Measurements from ENCODE around the gene CCDC80. TPM values are rescaled to one million over a fixed set of nuclear protein-coding genes. Genes with fewer than 3 reads are reported as not detected.

CCDC80 gene
- total RNA-seq, 6 donors from 2014 or later, result 2.1 to 354 (median 20.7) TPM

GRCh38 chr3:112688085-112688769, 47.3 kb upstream of the CCDC80 start:
- TF ChIP-seq POLR2AphosphoS5 (IDR thresholded peaks at IDR 0.05) (no peak), EP300 (IDR thresholded peaks at IDR 0.05) (no peak), POLR2A (IDR thresholded peaks at IDR 0.05) (no peak), CTCF (IDR thresholded peaks at IDR 0.05) (no peak)
- Histone ChIP-seq H3K4me1 (no peaks in the 10 kb centered on the region), H3K27ac (no peak overlapping the region), H3K36me3 (no peaks in the 10 kb centered on the region), H3K9me3 (no peaks in the 10 kb centered on the region), H3K4me3 (no peak overlapping the region), H3K27me3 (no peaks in the 10 kb centered on the region)
- WGBS, 2 donors, result 53 to 57% methylated on average over 2 of the region's 2 CpGs
- no peak for ATAC-seq (ENCODE audit: low FRiP score in 2 of 2)
- DNase-seq, result no peak

GRCh38 chr3:112687616-112688015, 46.7 kb upstream of the CCDC80 start:
- H3K27me3 ChIP-seq, result no peaks in the 10 kb centered on the region
- no peaks in the 10 kb centered on the region for H3K9me3 ChIP-seq
- no peak overlapping the region for H3K4me3 ChIP-seq
- no peaks in the 10 kb centered on the region for H3K4me1 ChIP-seq
- no peaks in the 10 kb centered on the region for H3K36me3 ChIP-seq
- ATAC-seq (ENCODE audit: low FRiP score in 2 of 2), result no peak
- TF ChIP-seq CTCF (IDR thresholded peaks at IDR 0.05) (no peak), POLR2A (IDR thresholded peaks at IDR 0.05) (no peak), POLR2AphosphoS5 (IDR thresholded peaks at IDR 0.05) (no peak), EP300 (IDR thresholded peaks at IDR 0.05) (no peak)
- WGBS, 2 donors, result 94 to 97% methylated on average over 1 of the region's 1 CpG
- DNase-seq, result no peak
- no peak overlapping the region for H3K27ac ChIP-seq

- Histone ChIP-seq H3K36me3 (no peaks in the 10 kb centered on the region), H3K9me3 (no peaks in the 10 kb centered on the region), H3K27me3 (no peaks in the 10 kb centered on the region), H3K27ac (no peak overlapping the region), H3K4me3 (no peak overlapping the region), H3K4me1 (no peaks in the 10 kb centered on the region)
- no peak for DNase-seq
- TF ChIP-seq EP300 (IDR thresholded peaks at IDR 0.05) (no peak), POLR2A (IDR thresholded peaks at IDR 0.05) (no peak), POLR2AphosphoS5 (IDR thresholded peaks at IDR 0.05) (no peak), CTCF (IDR thresholded peaks at IDR 0.05) (no peak)
- 61 to 70% methylated on average over 3 of the region's 3 CpGs for WGBS, 2 donors
- ATAC-seq (ENCODE audit: low FRiP score in 2 of 2), result no peak
These were observed 46.3 kb upstream of the CCDC80 start for GRCh38 chr3:112687211-112687610.

GRCh38 chr3:112685956-112686799, 45.2 kb upstream of the CCDC80 start:
- no peaks in the 10 kb centered on the region for H3K27me3 ChIP-seq
- no peak overlapping the region for H3K27ac ChIP-seq
- no peaks in the 10 kb centered on the region for H3K36me3 ChIP-seq
- H3K9me3 ChIP-seq, result no peaks in the 10 kb centered on the region
- TF ChIP-seq EP300 (IDR thresholded peaks at IDR 0.05) (no peak), CTCF (IDR thresholded peaks at IDR 0.05) (no peak)
- DNase-seq (no peak), ATAC-seq (ENCODE audit: low FRiP score in 2 of 2) (no peak)
- no peak overlapping the region for H3K4me3 ChIP-seq
- WGBS, 2 donors, result 72 to 75% methylated on average over 5 of the region's 5 CpGs
- H3K4me1 ChIP-seq, result no peaks in the 10 kb centered on the region
